ENCODE data around the gene NPAS3.
A peak's percentile ranks its signal among the peaks of the same experiment; 100 is the strongest.

Gene NPAS3

GRCh38 chr14:33509454-33509853, 570.8 kb downstream of the NPAS3 start:
- ChIA-PET POLR2A (ENCODE audit: low non-redundant PET) (no interaction called here), CTCF (no interaction called here)
- no peak for TF ChIP-seq CTCF (conservative IDR thresholded peaks at IDR 0.05; ENCODE audit: low read depth)
- DNase-seq (ENCODE audit: low spot score) = no peak
- no peak overlapping the region for H3K27ac ChIP-seq

GRCh38 chr14:33510063-33510481, 571.4 kb downstream of the NPAS3 start:
- ChIA-PET POLR2A (ENCODE audit: low non-redundant PET) (no interaction called here), CTCF (no interaction called here)
- no peak for TF ChIP-seq CTCF (conservative IDR thresholded peaks at IDR 0.05; ENCODE audit: low read depth)
- DNase-seq (ENCODE audit: low spot score) = peak; percentile 16
- H3K27ac ChIP-seq = no peak overlapping the region

- POLR2A ChIA-PET (ENCODE audit: low non-redundant PET) = no interaction called here
- H3K27ac ChIP-seq = no peak overlapping the region
- CTCF ChIA-PET = no interaction called here
- no peak for TF ChIP-seq CTCF (conservative IDR thresholded peaks at IDR 0.05; ENCODE audit: low read depth)
- no peak for DNase-seq (ENCODE audit: low spot score)
Observed at GRCh38 chr14:33510991-33511390, 572.3 kb downstream of the NPAS3 start.

- ChIA-PET POLR2A (ENCODE audit: low non-redundant PET) (no interaction called here), CTCF (no interaction called here)
- no peak overlapping the region for H3K27ac ChIP-seq
- no peak for TF ChIP-seq CTCF (conservative IDR thresholded peaks at IDR 0.05; ENCODE audit: low read depth)
- DNase-seq (ENCODE audit: low spot score) = no peak
Observed at GRCh38 chr14:33511851-33512640, 573.4 kb downstream of the NPAS3 start.

- no peak for DNase-seq (ENCODE audit: low spot score)
- H3K27ac ChIP-seq = no peak overlapping the region
- TF ChIP-seq CTCF (conservative IDR thresholded peaks at IDR 0.05; ENCODE audit: low read depth) = no peak
- POLR2A ChIA-PET (ENCODE audit: low non-redundant PET) = no interaction called here
- CTCF ChIA-PET = interaction anchor here (0.6 kb wide), 1 partner anchor 621 kb away, joined by 3 read pairs; no protein-coding TSS in a partner anchor
Observed at GRCh38 chr14:33515441-33515840, 576.8 kb downstream of the NPAS3 start.

GRCh38 chr14:33515899-33516298, 577.2 kb downstream of the NPAS3 start:
- TF ChIP-seq CTCF (conservative IDR thresholded peaks at IDR 0.05; ENCODE audit: low read depth) = no peak
- no peak overlapping the region for H3K27ac ChIP-seq
- ChIA-PET POLR2A (ENCODE audit: low non-redundant PET) (no interaction called here), CTCF (interaction anchor here (0.6 kb wide), 2 partner anchors 317 to 621 kb away, joined by 3 read pairs; no protein-coding TSS in a partner anchor)
- DNase-seq (ENCODE audit: low spot score) = no peak

All from RWPE1 (cell line).